GM15510 (cell line): Measurements from ENCODE around the gene ARHGEF4.

ENCODE experiments used
- POLR2A ChIP-seq: IDR thresholded peaks from 3 replicates; pipeline ENCODE4 v1.6.1; 2011; ENCODE audit warnings: borderline replicate concordance; ENCODE audit not compliant: insufficient read length; ENCODE audit errors: extremely low read depth

ARHGEF4 gene

DNA sequence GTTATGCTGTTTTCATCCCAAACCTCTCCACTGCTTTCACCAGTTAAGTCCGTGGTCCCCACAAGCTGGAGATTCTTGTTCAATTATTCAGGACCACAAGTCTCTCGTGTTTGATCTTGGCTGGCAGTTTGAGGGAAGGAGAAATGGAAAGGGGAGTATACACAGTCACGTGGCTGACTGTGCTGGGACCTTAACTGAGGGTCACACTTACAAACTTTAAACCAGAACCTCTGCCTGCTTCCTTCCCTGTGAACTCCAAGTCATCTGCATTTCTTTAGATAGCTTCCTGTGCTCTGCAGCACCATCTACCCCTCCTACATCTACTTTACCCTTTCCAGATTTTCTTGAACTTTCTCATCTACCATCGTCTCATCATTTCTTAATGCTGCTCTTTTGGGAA, 91.7 kb downstream of the ARHGEF4 start:
- no peak for TF ChIP-seq POLR2A

- TF ChIP-seq POLR2A = no peak
Measured at GRCh38 chr2:130930740-130931659, 94.3 kb downstream of the ARHGEF4 start.

DNA sequence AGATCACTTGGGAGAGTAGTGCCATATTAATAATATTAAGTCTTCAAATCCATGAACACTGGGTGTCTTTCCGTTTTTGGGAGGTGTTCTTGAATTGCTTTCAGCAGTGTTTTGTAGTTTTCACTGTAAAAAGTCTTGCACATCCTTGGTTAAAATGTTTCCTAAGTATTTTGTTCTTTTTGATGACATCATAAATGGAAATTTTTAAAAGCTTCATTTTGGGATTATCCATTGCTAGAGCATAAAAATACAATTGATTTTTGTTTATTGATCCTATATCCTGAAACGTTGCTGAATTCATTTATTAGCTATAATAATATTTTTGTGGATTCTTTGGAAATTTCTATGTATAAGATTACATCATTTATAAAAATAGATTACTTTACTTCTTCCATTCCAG, 96.8 kb downstream of the ARHGEF4 start:
- no peak for TF ChIP-seq POLR2A

GRCh38 chr2:130936451-130936850, 99.7 kb downstream of the ARHGEF4 start:
- TF ChIP-seq POLR2A = no peak

DNA sequence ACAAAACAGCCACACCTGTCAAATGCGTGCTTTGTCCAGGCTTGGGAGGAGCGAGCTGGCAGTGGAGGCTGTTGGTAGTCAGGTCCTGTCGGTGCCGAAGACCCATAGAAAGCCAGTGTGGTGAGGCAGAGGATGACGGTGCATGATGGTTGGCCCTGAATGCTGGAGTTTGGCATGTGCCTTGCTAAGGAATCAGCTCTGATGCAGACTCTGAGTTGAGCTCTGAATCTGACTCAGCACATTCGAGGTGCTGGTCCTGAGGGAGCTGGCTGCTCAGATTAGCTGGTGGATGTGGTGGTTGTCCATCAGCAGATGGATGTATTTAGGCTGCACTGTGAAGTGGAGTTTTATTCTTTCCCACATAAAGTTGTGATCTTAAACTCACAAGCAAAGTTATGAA, 111.3 kb downstream of the ARHGEF4 start:
- no peak for TF ChIP-seq POLR2A

DNA sequence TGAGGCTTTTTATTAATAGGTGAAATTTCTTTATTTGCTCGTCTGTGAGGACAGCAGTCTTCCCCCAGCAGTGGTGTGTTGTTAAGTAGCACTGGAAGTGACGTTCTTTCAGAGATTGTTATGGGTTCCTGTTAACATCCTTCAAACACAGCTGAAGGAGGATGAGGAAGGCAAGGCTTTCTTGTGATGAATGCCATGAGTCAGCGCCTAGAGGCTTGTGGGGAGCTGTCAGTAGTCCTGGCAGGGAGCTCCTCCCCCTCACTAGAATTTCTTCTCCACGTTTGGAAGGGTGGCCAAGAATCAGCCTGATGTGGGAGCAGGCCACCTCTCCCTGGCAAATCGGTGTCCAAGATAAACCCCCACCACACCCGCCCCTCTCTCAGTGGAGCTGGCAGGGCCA, 113.2 kb downstream of the ARHGEF4 start:
- TF ChIP-seq POLR2A = no peak

DNA sequence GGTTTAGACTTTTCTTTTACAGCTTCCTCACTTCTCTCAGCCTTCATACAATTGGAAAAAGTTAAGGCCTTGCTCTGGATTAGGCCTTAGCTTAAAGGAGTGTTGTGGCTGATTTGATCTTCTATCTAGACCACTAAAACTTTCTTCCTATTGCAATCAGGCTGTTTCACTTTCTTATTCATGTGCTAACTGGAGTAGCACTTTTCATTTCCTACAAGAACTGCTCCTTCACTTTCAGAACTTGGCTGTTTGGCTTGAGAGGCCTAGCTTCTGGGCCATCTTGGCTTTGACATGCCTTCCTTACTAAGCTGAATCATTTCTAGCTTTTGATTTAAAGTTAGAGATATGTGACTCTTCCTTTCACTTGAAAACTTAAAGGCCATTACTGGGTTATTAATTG, 114.3 kb downstream of the ARHGEF4 start:
- TF ChIP-seq POLR2A = no peak

- no peak for TF ChIP-seq POLR2A
Measured at GRCh38 chr2:130954873-130955272, 118.2 kb downstream of the ARHGEF4 start.

GRCh38 chr2:130957915-130958314, 121.2 kb downstream of the ARHGEF4 start:
- no peak for TF ChIP-seq POLR2A

GRCh38 chr2:130963196-130963848, 126.6 kb downstream of the ARHGEF4 start:
- TF ChIP-seq POLR2A = no peak

DNA sequence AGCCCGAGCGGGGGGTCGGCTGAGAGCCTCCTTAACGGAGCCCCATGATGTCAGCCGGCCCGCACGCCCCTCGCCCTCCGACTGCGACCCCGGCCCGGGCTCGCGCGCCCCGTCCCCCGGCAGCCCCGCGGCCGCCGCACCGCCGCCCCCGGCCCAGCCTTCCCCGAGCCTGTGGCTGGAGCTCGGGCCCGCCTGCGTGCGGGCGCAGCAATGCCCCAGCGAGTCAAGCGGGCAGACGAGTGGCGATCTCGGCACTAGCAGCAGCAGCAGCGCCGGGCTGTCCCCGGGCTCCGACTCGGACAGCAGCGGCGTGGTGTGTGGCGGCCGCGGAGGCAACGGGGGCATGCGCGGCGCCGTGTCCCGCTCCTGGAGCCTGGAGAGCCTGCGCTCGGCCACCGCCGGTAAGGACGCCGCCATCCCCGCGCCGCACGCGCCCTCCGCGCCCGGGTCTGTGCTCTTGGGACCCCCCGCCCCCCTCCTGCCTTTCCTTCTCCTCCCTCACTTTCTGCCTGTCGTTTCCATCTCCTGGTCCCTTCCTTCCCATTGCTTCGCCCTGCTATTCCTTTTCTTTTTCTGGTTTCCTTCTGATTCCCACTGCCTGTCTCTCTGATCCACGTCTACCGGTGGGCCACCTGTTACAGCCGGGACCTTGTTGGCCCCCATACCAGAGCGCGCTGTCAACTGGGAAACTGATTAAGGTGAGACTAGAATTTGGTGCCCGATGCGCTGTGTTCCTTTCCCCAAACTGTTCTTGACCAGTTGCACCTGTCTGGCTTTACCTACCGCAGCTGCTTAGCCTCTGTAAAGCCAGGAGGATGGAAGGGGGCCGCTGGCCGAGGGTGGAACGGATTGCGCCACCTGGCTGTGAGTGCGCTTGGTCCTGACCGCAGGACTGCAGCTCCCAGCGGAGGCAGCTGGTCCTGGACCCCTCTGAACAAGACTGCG, 127.4 kb downstream of the ARHGEF4 start:
- TF ChIP-seq POLR2A = no peak

GRCh38 chr2:130964931-130965330, 128.2 kb downstream of the ARHGEF4 start:
- TF ChIP-seq POLR2A = no peak

- TF ChIP-seq POLR2A = no peak
Measured at GRCh38 chr2:130966149-130966774, 129.5 kb downstream of the ARHGEF4 start.

DNA sequence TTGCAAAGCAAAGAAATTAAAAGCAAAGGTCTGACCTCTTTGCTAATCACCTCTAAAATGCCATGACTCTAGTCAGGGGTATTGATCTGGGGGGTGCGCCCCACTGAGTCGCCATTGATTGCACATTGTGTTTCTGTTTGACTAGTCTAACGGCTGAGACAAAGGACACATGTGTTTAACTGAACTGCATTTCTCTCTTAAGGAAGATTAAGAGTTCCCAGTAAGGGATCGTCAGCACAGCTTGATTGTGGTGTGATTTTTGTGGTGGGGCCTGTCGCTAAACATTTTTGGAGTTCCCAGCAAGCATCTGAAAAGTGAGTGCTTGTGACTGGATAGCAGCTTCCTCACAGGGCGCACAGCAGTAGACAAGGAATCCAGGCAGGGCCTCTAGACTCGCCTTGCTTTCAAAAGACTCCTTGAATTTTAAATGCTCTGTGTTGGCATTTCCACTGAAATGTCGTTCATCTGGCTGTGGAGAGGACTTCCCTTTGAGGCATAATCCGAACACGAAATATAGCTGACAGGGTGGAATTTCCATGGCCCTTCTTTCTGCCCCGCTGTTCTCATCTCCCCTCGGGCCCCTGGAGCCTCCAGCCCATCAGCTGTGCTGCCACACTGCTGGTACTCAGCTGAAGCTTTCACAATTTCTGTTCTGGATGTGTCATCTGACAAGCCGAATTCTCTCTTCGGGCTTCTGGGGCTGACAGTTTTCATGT, 130.2 kb downstream of the ARHGEF4 start:
- TF ChIP-seq POLR2A = no peak
